ENCODE results near the gene APOBEC3H.

Gene APOBEC3H

GRCh38 chr22:39110631-39111561 lies 13.9 kb downstream of the APOBEC3H start:
- DNase-seq (no peak), ATAC-seq (no peak)

- ATAC-seq (no peak), DNase-seq (no peak)
Measured at GRCh38 chr22:39114112-39114511, 17.1 kb downstream of the APOBEC3H start.

DNA sequence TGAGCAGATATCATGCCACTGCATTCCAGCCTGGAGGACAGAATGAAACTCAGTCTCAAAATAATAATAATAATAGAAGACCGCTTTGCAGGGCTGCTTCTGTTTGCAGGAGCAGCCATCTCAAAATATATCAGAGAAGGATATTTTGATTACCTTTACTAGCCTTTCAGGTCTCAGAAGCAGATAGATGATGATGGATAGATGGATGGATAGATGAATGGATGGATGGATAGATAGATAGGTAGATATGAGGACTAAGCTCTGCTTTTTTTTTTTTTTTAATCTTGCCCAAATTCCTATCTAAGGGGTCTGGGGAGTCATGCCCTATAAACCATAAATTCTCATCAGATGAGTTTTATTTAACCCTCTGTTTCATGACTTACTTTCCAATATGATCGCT lies 18.5 kb downstream of the APOBEC3H start:
- no peak for ATAC-seq
- no peak for DNase-seq

DNA sequence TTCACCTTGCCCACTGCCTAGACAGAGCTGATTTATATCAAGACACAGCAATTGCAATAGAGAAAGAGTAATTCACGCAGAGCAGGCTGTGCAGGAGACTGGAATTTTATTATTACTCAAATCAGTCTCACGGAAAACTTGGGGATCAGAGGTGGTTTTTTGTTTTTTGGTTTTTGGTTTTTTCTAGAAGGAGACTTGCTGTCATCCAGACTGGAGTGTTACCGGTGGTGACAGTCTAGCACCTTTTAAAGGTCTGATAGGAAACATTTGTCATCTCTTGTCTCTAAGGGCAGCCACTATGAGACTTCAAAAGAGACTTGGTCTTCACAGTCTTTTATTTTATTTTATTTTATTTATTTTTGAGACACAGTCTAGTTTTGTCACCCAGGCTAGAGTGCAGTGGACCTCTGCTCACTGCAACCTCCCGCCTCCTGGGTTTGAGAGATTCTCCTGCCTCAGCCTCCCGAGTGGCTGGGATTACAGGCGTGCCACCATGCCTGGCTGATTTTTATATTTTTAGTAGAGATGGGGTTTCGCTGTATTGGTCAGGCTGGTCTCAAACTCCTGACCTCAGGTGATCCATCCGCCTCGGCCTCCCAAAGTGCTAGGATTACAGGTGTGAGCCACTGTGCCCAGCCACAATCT lies 19.1 kb downstream of the APOBEC3H start:
- peak; percentile 71 for ATAC-seq

GRCh38 chr22:39117585-39118191 lies 20.6 kb downstream of the APOBEC3H start:
- DNase-seq (peak; percentile 80), ATAC-seq (peak; percentile 64)

More for the DNA sequence above, 19.1 kb downstream of the APOBEC3H start:
- no peak for DNase-seq

GRCh38 chr22:39120983-39121382 lies 23.9 kb downstream of the APOBEC3H start:
- DNase-seq: no peak
- ATAC-seq: no peak

DNA sequence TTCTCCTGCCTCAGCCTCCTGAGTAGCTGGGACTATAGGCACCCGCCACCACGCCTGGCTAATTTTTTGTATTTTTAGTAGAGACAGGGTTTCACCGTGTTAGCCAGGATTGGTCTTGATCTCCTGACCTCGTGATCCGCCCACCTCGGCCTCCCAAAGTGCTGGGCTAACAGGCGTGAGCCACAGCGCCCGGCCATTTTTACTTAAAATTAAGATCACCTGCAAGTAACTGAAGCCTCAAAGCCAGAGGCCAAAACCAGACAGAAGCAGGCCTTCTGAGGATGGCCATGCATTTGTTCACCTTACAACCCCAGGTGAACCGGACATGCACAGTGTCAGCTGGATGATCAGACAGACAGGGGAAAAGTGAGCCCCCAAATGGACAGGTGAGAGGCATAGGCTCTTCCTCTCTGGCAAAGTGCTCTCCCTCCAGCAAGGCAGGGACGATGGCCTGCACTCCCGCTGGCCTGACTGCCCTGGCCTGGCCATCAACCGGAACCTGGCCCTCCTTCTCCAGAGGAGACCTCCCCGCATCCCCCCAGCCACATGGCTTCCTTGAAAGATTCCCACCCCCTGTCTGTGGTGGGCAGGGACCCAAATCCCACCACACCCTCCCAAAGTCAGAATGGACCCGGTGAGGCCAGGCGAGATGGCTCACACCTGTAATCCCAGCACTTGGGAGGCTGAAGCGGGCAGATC lies 25.9 kb downstream of the APOBEC3H start:
- no peak for ATAC-seq
- no peak for DNase-seq

DNA sequence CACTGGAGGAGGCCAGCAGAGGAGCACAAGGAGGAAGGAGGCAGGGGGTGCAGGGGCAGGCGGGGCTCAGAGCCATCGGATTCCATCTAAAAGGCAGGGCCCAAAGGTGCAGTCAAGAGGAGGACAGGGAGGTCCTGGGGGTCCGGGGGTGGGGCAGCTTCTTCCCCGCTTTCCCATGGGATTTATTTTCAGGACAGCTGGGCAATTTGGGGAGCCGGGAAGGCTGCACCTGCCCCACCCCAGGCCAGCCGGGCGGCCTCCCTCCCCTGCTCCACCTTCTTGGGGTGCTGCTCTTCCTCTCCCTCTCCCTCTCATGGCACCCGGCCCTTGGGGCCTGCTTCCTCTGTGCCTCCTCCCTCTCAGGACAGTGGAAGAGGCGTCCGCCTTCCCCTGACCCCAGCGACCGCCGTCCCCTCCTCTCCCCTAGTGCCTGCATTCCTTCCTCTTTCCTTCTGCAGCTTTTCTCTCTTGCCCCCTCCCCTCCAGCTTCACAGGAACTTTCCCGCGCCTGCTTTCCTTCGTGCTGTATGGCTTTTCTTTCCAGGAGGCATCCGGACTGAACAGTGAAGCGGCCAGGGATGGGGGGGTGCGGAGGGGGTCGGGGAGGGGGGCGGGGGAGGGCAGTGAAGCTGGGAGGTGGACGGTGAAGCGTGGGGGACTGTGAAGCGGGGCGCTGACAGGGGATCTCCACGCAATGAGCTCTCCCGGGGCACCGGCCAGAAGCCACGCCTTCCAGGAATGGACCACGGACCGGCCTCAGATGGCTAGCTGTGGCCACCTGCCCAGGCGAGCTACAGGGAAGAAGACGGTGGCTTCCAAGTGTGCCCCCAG lies 26.9 kb downstream of the APOBEC3H start:
- ATAC-seq (no peak), DNase-seq (no peak)

GRCh38 chr22:39125622-39126021 lies 28.6 kb downstream of the APOBEC3H start:
- no peak for DNase-seq
- ATAC-seq: no peak

DNA sequence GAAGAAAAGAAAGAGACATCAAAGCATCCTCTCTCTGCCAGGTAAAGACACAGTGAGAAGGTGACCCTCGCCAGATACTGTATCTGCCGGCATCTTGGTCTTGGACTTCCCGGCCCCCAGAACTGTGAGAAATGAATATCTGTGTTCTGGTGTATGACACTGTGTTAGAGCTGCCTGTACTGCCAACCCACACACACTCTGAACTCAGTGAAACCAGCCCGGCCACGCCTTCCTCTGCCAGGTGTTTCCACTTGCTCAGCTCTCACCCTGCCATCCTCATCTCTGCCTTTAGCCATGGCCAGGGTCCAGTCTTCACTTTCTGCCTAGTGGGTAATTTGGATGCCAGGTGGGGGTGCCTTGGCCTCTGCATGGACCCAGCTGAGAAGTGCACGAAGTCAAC lies 31.5 kb downstream of the APOBEC3H start:
- ATAC-seq: no peak

DNA sequence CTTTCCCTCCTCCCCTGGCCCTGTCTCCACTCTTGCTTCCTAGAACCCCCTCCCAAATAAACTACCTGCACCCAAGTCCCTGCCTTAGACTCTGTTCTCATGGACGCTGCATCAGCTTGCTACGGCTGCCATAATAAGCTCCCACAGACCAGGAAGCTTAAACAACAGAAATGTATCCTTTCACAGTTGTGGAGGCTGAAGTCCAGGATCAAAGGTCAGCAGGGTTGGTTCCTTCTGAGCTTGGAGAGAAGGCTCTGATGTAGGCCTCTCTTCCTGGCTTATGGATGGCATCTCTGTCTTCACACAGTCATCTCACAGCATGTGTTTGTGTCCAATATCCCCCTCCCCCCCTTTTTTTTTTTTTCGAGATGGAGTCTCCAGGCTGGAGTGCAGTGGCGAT lies 32.0 kb downstream of the APOBEC3H start:
- no peak for DNase-seq

More for the DNA sequence above, 31.5 kb downstream of the APOBEC3H start:
- DNase-seq: no peak

DNA sequence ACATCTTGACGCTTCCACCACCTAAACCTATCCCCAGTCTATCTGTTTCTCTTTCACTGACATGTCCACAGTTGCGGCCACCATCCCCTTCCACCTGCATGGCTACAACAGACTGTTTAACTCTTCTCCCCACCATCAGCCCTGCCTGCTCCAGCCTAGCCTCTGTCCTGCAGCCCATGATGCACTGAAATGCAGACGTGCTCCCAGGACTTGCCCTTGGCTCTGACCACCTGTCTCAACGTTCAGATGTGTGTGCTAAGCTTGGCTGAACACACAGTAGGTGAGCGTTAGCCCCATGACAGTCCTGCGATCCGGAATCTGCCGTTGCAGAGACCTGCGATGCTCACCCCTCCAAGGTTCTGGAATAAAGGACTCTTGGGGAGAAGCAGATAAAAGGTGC lies 32.7 kb downstream of the APOBEC3H start:
- DNase-seq (no peak), ATAC-seq (no peak)

More for the DNA sequence above, 32.0 kb downstream of the APOBEC3H start:
- ATAC-seq: no peak

GRCh38 chr22:39130152-39130704 lies 33.2 kb downstream of the APOBEC3H start:
- ATAC-seq (no peak), DNase-seq (no peak)

GRCh38 chr22:39130892-39131855 lies 34.1 kb downstream of the APOBEC3H start:
- DNase-seq (no peak), ATAC-seq (no peak)

DNA sequence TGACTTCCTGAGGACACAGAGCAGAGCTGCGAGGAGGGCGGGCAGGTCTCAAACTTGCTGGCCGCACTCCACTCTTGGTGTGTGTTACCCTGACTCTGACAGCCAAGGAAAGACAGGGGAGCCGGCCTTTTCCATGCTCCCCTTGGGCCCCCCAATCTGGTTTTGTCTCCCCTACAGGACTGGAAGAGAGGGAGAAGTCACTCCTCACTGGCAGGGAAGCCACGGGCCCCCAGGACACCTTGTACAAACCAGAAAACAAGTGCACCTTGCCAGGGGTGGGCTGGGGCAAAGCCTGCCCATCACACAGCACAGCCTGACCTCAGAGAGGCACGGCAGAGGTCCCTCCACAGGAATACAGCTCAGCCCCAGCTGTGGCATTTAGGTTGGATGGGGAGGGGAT lies 35.2 kb downstream of the APOBEC3H start:
- ATAC-seq (no peak), DNase-seq (no peak)

GRCh38 chr22:39132871-39133524 lies 36.0 kb downstream of the APOBEC3H start:
- ATAC-seq: no peak

GRCh38 chr22:39133871-39134270 lies 36.8 kb downstream of the APOBEC3H start:
- DNase-seq: no peak
- ATAC-seq: no peak

More at GRCh38 chr22:39132871-39133524, 36.0 kb downstream of the APOBEC3H start:
- no peak for DNase-seq

GRCh38 chr22:39134366-39135091 lies 37.5 kb downstream of the APOBEC3H start:
- ATAC-seq: no peak
- DNase-seq: no peak
